ENCODE measurements around the gene SPINK5.

Gene SPINK5

DNA sequence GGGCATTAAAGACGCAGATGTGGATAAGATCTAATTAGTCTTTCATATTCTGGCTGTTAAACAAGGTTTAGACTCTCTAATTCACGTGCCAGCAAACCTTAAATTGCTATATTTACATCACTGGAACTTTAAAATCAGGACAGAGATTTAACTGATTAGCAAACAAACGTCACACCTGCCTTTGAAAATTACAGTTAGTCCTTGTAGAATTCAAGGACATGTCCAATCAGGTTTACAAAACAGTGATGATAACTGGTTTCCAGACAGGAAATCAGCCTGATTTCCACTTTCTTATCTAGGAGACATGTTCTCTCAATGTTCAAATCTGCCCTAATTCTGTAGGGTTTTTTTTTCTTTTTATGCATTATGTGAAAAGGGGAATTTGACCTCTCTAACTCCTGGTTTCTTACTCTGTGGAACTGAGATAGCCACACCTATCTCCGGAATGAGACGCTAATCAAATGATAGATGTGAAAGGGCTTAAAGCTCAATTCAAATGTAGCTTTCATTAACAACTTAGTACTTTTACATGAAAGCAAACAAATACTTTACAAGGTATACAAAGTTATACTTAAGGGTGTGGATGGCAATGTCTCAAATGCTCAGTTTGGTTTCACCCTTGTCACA, 26.5 kb downstream of the SPINK5 start:
- intact Hi-C loops (cut with DNase I), result no loop called here
- DNase-seq, result no peak

DNA sequence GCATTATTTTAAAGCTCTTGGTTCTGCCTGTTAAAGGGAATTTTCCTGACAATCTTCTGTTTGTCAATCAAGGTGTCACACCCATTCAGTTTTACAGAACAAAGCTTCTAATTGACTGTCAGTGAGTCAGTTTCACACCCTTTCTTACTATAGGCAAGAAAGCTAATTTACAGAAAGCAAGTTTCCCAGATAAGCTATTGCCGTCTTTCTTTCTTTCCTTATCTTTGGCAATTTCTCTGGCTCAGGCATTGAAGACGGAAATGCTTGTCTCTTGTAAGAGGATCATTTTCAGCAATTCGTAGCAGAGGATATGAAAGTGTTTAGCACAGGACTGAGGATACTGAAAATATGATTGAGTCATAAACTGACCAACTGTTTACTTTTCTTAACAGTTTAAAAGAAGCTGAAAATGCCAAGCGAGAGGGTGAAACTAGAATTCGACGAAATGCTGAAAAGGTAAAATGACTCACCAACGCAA, 27.0 kb downstream of the SPINK5 start:
- DNase-seq, result no peak
- intact Hi-C loops (cut with DNase I), result no loop called here

DNA sequence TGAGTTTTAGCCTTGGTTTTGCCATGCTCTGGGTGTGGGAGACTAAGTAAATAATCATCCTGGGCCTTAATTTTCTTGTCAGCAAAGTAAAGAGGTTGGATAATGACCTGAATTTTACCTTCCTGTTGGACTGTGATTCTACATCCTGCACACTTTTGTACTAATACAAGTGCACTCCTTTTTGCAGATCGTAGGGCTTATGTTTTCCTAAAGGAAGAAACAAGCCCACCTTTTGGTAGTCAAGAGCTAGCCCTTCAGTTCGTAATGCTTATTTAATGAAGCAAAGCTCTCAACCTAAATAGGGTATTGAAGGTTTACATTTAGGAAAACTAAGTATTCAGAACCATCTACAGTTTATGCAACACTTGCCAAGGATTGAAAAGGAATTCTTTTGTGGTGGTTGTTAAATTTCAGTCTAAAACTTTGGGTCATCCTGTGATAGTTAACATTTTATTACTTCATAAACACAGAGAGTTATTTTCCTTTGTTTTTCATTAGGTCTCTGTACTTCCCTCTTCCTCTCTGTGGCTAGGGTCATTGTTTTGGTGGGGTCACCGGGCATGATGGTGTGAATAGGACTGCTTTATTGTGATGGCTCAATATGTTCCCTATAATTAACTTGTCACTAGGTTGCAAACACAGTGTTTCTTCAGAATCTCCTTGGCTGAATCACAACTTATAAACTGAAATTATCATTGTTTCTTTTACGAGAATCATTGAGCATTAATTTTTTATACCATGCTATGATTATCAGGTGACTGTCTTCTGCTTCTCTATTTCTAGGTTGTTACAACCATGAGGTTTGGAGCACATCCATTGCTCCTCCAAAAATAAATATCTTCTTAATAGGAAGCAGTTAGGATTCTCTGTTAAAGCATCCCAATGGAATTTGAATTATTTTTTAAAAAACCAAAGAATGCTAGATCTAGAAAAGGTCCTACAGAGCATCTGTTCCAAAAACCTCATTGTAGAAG, 28.5 kb downstream of the SPINK5 start:
- intact Hi-C loops (cut with DNase I), result no loop called here
- DNase-seq, result no peak

DNA sequence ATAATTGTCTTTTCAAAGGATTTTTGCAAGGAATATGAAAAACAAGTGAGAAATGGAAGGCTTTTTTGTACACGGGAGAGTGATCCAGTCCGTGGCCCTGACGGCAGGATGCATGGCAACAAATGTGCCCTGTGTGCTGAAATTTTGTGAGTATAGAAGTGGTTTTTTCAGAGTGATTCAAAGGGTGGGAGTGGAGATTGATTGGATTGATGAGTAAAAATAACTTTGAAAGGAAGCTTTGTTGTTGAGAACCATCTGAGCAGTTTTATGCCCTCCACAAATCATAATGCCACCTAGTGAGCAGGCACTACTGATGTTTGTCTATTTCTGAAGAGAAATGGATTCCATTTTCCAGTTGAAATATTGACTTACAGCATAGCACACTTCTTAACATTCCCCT, 30.6 kb downstream of the SPINK5 start:
- DNase-seq, result no peak
- intact Hi-C loops (cut with DNase I), result no loop called here

DNA sequence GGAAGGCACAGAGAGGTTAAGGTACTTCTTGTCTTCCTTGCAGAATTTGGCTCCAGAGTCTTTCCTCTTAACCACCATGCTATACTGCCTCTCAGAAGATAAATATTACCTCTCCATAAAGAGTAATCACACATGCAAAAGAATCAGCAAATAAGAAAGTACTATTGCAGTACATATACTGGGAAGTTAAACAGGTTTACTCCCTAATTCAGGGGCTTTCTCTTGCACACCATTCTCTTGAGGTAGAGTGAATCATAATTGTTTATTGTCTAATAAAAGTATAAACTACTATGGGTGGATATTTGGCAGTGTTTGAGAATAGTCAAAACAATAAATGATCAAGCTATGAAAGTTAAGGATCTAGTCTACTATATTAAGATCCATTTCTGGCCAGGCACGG, 40.4 kb downstream of the SPINK5 start:
- intact Hi-C loops (cut with DNase I), result no loop called here
- DNase-seq, result no peak

DNA sequence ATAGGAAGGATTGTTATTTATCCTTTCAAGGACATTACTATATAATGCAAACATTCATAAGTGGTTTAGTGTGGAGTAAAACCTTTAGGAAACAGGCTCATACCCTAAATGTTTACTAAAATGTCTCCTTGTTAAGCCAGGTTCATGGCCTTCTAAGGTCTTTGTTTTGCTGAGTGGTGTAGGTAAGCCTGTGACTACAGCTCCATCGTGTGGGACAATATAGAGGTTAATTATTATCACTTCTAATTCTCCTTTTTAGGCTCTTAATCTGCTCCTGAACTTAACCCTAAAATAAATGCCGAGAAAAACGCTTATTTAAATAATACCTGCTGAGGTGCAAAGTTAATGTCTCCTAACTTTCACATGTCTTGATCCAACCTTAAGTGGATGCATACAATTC, 43.8 kb downstream of the SPINK5 start:
- DNase-seq, result no peak
- intact Hi-C loops (cut with DNase I), result no loop called here

DNA sequence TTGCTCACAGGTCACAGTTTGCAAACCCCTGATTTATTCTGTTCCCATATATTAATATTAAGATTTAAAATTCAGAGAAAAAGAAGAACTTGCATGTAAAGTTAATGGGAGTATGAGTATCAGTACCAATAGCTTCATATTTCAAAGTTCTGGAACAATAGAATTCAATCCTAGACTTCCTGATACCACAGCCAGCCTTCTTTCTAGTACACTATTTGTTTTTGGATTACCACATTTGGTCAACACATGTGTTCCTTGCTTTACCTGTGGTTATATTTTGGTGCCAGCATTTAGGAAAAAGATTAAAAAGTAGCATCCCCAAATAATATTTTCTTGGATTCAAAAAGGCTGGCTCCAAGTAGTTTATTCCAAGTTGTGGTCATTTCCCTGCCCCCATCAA, 49.5 kb downstream of the SPINK5 start:
- DNase-seq, result no peak
- intact Hi-C loops (cut with DNase I), result no loop called here

DNA sequence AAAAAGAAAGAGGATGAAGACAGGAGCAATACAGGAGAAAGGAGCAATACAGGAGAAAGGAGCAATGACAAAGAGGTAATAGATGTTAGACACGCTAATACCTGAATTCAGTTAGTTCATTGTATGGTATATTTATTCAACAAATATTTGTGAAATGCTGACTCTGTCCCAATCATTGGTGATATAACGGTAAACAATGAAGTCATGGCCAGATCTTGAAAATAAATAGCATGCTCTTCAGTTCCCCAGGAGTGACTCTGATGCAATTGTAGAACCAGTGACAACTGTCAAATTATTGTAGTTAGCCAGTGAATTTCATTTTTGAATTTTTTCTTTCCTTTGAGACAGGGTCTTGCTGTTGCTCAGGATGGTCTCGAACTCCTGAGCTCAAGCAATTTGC, 56.5 kb downstream of the SPINK5 start:
- intact Hi-C loops (cut with DNase I), result loop anchor here (2.0 kb wide), 1 partner anchor 170 kb away; no protein-coding TSS in a partner anchor
- DNase-seq, result no peak

DNA sequence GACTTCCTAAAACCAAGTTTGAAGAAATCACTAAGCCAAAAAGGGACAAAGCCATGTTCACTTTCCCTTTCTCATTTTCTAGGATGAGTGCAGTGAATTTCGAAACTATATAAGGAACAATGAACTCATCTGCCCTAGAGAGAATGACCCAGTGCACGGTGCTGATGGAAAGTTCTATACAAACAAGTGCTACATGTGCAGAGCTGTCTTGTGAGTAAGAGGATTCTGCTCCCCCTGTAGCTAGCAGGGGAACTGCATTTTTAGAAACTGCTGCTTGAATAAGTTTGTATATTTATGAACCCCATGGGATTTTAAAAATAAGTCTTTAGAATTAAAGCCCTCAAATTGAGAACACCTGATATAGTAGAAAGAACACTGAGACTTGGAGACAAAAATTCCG, 61.9 kb downstream of the SPINK5 start:
- intact Hi-C loops (cut with DNase I), result no loop called here
- no peak for DNase-seq

DNA sequence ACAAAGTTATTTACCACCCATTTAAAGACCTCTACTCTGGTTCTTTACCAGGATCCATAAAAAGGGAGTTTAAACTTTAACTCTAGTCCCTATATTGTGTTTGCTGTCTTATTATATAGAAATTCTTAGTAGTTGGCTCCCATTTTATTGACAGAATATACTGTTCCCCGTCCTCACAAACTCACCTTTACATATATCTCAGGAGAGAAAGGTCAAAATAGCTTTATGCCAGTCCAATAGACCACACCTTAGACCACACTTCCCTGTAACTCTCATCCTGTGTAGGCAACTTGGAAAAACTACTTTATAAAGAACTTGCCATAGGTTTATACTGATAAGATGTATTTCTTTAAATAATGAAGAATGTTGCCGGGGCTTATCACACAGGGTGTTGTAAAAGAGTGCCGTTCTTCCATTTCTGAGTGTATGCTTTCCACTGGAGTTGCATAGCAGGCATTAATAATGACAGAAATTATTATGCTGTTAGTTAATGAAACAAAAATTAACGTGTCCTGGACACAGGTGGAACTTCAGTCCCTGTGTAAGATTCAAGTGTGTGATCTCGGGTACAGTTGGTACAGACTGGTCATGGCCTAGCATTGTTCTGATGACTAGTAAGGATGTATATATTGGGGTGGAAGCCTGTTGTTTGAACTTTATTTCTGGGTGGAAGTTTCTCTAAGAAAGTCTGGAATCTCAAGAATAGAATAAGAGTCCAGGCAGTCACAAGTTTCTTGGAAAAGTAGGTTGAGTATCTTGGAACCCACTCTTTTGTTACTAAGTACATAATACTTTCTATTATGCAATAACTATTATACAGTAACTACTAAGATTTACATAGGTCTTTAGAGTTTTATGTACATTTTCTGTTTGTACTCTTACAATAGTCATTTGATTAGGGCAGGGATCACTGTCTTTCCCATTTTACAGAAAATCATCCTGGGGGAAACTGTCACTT, 71.6 kb downstream of the SPINK5 start:
- intact Hi-C loops (cut with DNase I), result no loop called here
- no peak for DNase-seq

DNA sequence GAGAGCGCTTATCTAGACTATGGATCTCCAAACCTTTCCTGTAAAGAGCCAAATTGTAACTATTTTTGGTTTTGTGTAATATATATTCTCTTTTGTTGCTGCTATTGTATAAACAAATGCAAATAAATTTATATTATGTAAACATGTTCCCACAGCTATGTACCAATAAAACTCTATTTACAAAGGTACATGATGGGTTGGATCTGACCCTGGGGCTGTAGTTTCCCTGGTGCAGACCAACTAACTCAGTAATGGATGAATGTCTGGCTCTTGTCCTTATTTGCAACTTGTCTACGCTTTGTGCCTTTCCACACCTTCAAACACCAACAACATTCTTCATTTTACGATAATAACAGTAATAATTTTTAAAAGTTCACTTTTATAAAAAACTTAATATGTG, 77.1 kb downstream of the SPINK5 start:
- intact Hi-C loops (cut with DNase I), result no loop called here
- no peak for DNase-seq

DNA sequence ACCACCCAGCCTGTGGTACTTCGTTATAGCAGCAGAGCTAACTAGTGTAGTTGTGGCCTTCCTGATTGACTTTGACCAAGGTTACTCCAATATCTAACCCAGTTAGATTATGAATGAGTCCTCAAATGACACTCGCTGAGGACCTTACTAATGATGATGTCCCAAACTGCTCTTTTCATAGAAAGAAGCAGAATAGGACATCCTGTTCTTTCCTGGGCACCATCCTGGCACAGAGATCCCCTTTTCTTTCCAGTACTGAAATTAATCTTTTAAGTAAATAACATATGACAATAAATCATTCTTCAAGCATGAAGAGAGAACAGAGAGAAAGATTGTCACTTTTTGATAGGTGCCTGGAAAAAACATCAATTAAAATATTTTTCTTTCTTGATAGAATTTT, 77.9 kb downstream of the SPINK5 start:
- intact Hi-C loops (cut with DNase I), result no loop called here
- DNase-seq, result no peak

DNA sequence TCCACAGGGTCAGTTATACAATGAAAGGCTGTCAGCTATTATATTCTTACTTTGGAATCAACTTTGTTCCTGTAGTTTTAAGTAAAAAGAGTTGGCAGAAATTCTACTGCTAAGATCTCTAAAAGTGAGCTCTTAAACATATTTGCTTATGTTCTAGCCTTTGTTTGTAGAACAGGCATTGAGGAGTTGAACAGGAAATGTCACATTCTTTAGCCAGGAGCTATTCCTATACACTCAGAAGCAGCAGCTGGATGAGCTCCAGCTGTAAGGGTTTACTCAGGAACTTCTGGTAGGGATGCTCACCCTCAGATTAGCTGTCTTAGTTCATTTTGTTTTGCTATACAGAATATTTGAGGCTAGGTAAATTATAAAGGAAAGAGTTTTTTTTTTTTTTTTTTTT, 82.1 kb downstream of the SPINK5 start:
- DNase-seq, result no peak
- intact Hi-C loops (cut with DNase I), result no loop called here

DNA sequence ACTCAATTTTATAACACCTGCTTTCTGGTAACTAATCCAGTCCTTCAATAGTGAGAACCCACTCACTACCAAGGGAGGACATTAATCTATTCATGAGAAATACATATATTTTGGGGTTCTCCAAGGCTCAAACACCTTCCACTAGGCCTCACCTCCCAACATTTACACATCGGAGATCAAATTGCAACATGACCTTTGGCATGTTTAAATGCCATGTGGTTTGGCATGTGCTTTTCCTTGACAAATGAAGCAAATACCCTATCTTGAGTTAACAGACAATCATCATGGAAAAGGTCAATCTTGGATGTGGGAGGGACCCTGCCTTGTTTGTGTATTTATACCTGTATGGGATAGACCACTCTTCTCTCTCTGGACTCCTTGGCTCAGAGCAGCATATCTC, 82.7 kb downstream of the SPINK5 start:
- intact Hi-C loops (cut with DNase I), result no loop called here
- no peak for DNase-seq

DNA sequence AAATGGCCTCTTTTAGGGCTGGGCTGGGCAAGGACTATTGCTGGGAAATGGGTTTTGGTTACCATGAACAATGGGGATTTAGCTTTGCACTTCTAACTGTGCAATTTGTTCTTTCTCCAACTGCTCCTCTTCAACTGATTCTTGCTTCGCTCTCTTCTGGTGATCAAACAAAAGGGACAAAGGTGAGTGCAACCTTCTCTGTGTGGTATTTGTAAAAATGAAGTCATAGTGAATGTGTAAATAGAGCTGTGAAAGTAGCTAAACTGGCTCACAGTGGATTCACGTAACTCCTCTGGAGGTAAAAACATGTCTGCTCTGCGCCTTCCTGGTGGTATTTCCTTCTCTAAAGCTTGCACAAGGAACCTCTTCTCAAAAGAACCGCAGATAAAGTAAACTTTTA, 83.6 kb downstream of the SPINK5 start:
- DNase-seq, result no peak
- intact Hi-C loops (cut with DNase I), result no loop called here

DNA sequence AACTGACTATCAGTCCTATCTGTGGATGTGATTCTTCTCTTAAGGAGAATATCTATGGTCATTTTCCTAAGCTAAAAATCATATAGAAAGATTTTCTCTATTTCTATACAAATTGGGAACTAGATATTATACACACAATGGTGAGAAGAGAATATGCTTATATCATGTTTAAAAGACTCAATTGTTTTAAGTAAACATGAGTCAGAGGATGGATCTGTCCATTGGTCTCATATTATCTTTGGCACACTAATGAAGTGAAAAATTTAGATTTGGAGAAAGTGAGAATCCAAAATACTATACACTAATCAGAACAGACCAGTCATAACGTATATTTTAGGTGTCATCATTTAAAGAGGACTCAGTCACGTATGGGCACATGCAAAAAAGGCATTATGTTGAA, 88.1 kb downstream of the SPINK5 start:
- no peak for DNase-seq
- intact Hi-C loops (cut with DNase I), result no loop called here

DNA sequence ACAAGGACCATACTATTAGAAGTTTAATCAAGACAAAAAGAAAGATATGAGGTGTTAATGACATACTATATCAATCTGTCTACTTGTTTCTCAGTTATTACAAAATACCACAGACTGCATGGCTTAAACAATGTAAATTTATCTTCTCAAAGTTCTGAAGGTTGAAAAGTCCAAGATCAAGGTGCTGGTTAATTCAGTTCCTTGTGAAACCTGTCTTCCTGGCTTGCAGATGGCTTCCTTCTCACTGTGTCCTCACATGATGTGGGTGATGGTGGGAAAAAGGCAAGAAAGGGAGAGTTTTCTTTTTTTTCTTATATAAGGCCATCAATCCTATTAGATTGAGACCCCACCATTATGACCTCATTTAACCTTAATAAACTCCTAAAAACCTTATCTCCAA, 89.0 kb downstream of the SPINK5 start:
- intact Hi-C loops (cut with DNase I), result no loop called here
- DNase-seq, result no peak

DNA sequence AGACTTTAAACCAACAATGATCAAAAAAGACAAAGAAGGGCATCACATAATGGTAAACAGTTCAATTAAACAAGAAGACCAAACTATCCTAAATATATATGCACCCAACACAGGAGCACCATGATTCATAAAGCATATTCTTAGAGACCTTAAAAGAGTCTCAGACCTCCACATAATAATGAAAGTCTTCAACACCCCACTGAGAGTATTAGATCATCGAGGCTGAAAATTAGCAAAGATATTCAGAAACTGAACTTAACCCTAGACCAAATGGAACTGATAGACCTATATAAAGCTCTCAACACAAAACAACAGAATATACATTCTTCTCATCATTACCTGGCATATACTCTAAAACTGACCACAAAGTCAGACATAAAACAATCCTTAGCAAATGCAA, 92.8 kb downstream of the SPINK5 start:
- intact Hi-C loops (cut with DNase I), result no loop called here
- DNase-seq, result no peak

DNA sequence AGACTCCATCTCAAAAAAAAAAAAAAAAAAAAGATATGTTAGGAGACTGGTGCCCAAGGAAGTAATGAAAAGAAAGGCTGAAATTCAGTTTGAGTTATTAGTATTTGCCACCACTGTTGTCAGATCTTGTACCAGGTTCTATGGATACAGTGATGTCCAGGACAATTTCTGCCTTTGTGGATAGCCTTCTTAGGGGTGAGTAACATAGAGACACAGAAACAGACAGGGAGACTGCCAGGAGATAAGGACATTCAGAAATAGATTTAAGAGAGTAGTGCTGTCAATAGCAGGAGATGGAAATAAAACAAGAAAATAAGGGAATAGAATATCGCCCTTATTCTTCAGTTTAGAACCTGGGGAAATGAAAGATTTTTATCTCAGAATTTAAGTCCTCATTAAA, 98.3 kb downstream of the SPINK5 start:
- intact Hi-C loops (cut with DNase I), result no loop called here
- no peak for DNase-seq

DNA sequence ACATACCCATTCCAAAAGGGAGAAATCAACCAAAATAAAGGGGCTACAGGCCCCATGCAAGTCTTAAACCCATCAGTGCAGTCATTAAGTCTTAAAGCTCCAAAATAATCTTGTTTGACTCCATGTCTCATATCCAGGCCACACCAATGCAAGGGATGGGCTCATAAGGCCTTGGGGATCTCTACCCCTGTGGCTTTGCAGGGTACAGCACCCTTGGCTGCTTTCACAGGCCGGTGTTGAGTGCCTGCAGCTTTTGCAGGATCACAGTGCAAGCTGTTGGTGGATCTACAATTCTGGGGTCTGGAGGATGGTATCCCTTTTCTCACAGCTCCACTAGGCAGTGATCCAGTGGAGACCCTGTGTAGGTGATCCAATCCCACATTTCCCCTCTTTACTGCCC, 99.6 kb downstream of the SPINK5 start:
- intact Hi-C loops (cut with DNase I), result no loop called here
- DNase-seq, result no peak

Measured in posterior cingulate gyrus (tissue), 11 donors.